Measurements from ENCODE around the gene NAA38.

DNA sequence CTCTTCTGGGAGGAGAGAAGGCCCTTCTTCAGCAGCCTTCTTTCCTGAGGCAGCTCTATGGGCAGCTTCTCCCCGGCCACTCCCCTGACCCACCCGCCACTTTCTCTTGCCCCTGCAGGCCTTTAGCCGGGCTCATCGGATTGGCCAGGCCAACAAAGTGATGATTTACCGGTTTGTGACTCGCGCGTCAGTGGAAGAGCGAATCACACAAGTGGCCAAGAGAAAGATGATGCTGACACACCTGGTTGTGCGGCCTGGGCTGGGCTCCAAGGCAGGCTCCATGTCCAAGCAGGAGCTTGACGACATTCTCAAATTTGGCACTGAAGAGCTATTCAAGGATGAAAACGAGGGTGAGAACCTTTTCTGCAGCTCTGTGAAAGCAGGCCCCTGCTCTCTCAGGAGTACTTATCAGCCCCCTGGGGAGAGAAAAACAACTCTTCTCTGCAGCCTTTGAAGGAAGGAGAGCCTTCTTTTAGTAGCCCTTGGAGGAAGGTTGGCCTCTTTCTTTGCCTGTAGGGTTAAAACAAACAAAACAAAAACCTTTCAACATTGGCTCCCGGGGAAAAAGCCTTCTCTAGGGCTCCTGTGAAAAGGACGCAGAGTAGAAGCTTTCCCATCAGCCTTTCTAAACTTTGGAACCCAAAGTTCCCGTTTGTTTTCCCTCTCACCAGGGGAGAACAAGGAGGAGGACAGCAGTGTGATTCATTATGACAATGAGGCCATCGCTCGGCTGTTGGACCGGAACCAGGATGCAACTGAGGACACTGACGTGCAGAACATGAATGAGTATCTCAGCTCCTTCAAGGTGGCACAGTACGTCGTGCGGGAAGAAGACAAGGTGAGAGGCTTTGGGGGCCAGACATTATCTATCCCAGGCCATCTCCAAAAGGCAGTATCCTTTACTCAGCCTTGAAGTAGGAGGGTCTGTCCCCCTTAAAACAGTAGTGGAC lies 46.1 kb upstream of the NAA38 start:
- TF ChIP-seq POLR2A (IDR thresholded peaks at IDR 0.05; ENCODE audit: low read length), result no peak
- TF ChIP-seq GATA1 (IDR thresholded peaks at IDR 0.05; ENCODE audit: low read depth, low read length), result no peak
